ENCODE measurements around the gene CENPC. TPM values are rescaled to one million over a fixed set of nuclear protein-coding genes. Genes with fewer than 3 reads are reported as not detected.
"Not testable (repeated sequence)": the region's sequence is repeated elsewhere in the genome, so short reads cannot be mapped to it uniquely, and the experiment has no call there.

Gene CENPC
- total RNA-seq, 4 donors from 2014 or later, result 18.9 to 39.6 (median 24.0) TPM

GRCh38 chr4:67535280-67535840 is 9.9 kb downstream of the CENPC start:
- 89 to 93% methylated on average over 2 of the region's 2 CpGs for WGBS, 2 donors
- intact Hi-C loops (cut with DNase I; ENCODE audit: low total_unique reads), result no loop called here
- TF ChIP-seq POLR2A (IDR thresholded peaks at IDR 0.05) (no peak), CTCF (IDR thresholded peaks at IDR 0.05) (no peak)
- DNase-seq (ENCODE audit: low spot score in 2 of 2), result no peak
- no peak overlapping the region for H3K4me3 ChIP-seq (ENCODE audit: low read depth, poor library complexity, severe bottlenecking)

DNA sequence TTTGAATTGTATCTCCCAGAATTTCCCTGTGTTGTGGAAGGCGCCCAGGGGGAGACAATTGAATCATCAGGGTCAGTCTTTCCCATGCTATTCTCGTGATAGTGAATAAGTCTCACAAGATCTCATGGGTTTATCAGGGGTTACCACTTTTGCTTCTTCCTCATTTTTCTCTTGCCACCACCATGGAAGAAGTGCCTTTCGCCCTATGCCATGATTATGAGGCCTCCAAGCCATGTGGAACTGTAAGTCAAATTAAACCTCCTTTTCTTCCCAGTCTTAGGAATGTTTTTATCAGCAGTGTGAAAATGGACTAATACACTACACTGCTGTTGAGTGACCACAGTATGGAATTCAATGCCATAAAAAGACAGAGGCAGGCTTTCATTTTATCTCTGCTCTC is 12.2 kb downstream of the CENPC start:
- WGBS, 2 donors, result 97 to 99% methylated on average over 3 of the region's 3 CpGs
- TF ChIP-seq POLR2A (IDR thresholded peaks at IDR 0.05), result no peak
- TF ChIP-seq CTCF (IDR thresholded peaks at IDR 0.05), result no peak
- no peak for DNase-seq (ENCODE audit: low spot score in 2 of 2)
- H3K4me3 ChIP-seq (ENCODE audit: low read depth, poor library complexity, severe bottlenecking), result no peak overlapping the region
- intact Hi-C loops (cut with DNase I; ENCODE audit: low total_unique reads), result no loop called here

GRCh38 chr4:67532397-67532796 is 12.9 kb downstream of the CENPC start:
- H3K4me3 ChIP-seq (ENCODE audit: low read depth, poor library complexity, severe bottlenecking); intact Hi-C loops (cut with DNase I; ENCODE audit: low total_unique reads); DNase-seq (ENCODE audit: low spot score in 2 of 2): not testable (repeated sequence)
- WGBS, 2 donors, result 90% methylated on average over 4 of the region's 4 CpGs

GRCh38 chr4:67531379-67531962 is 13.8 kb downstream of the CENPC start:
- no peak for DNase-seq (ENCODE audit: low spot score in 2 of 2)
- intact Hi-C loops (cut with DNase I; ENCODE audit: low total_unique reads), result no loop called here
- WGBS, 2 donors, result 83 to 93% methylated on average over 4 of the region's 4 CpGs
- TF ChIP-seq POLR2A (IDR thresholded peaks at IDR 0.05) (no peak), CTCF (IDR thresholded peaks at IDR 0.05) (no peak)
- H3K4me3 ChIP-seq (ENCODE audit: low read depth, poor library complexity, severe bottlenecking), result no peak overlapping the region

GRCh38 chr4:67524140-67524539 is 21.2 kb downstream of the CENPC start:
- 85 to 90% methylated on average over 2 to 3 of the region's 3 CpGs for WGBS, 2 donors
- intact Hi-C loops (cut with DNase I; ENCODE audit: low total_unique reads); DNase-seq (ENCODE audit: low spot score in 2 of 2); H3K4me3 ChIP-seq (ENCODE audit: low read depth, poor library complexity, severe bottlenecking): not testable (repeated sequence)

DNA sequence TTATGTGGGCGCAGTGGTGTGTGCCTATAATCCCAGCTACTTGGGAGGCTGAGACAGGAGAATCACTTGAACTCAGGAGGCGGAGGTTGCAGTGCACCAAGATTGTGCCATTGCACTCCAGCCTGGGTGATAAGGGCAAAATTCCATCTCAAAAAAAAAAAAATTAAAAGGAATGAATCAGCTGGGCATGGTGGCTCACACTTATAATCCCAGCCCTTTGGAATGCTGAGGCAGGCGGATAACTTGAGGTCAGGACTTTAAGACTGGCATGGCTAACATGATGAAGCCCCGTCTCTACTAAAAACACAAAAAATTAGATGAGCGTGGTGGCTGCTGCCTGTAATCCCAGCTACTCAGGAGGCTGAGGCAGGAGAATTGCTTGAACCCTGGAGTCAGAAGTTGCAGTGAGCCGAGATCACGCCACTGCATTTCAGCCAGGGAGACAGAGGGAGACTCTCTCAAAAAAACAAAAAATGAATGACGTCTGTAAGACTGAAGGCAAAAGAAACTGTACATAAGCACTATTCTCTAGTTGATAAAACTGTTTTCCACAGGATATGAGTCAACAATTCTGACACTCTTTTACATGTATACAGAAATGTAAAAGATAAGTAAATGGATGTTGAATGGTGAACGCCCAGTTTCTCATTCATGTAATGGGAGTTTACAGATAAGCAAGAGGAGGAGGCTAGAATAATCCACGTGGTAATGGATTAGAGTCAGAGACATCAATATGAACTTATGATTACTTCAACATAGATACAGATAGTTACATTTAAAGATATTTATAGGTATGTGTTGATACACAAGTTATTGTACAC is 22.2 kb downstream of the CENPC start:
- DNase-seq (ENCODE audit: low spot score in 2 of 2), result no peak
- intact Hi-C loops (cut with DNase I; ENCODE audit: low total_unique reads), result no loop called here
- TF ChIP-seq POLR2A (IDR thresholded peaks at IDR 0.05) (no peak), CTCF (IDR thresholded peaks at IDR 0.05) (no peak)
- no peak overlapping the region for H3K4me3 ChIP-seq (ENCODE audit: low read depth, poor library complexity, severe bottlenecking)
- WGBS, 2 donors, result 91 to 92% methylated on average over 10 of the region's 10 CpGs

All from lower leg skin (tissue), 4 donors.